Liver (tissue), 9 donors: Measurements from ENCODE around the gene PNPLA1. TPM values are rescaled to one million over a fixed set of nuclear protein-coding genes. Genes with fewer than 3 reads are reported as not detected.

Experiments
- DNase-seq: peaks from one replicate; pipeline ENCODE4 v3.0.0-alpha.2; 2017; ENCODE audit warnings: low spot score
- H3K27ac ChIP-seq, 2 donors: one replicate each; pipeline ENCODE4 v1.7.0; 2013; ENCODE audit warnings: inconsistent platforms in 2 of 2, low read length in 2 of 2, control low read depth in 1 of 2, low read depth in 1 of 2, mild to moderate bottlenecking in 1 of 2
- H3K27me3 ChIP-seq, 4 donors: one replicate each; pipeline versions ENCODE4 v1.6.1 to v1.7.0; 2013; ENCODE audit warnings: low read length in 3 of 4, inconsistent platforms in 1 of 4, mild to moderate bottlenecking in 1 of 4, moderate library complexity in 1 of 4; ENCODE audit not compliant: control insufficient read depth in 4 of 4, insufficient read depth in 4 of 4
- H3K36me3 ChIP-seq, 4 donors: one replicate each; pipeline versions ENCODE4 v1.6.1 to v1.7.0; 2013; ENCODE audit warnings: low read length in 3 of 4, mild to moderate bottlenecking in 3 of 4, low read depth in 1 of 4, moderate library complexity in 1 of 4; ENCODE audit not compliant: control insufficient read depth in 4 of 4, insufficient read depth in 3 of 4
- H3K4me1 ChIP-seq, 4 donors: one replicate each; pipeline versions ENCODE4 v1.6.1 to v1.7.0; 2013; ENCODE audit warnings: low read length in 3 of 4, mild to moderate bottlenecking in 3 of 4, moderate library complexity in 1 of 4; ENCODE audit not compliant: control insufficient read depth in 4 of 4, insufficient read depth in 4 of 4
- H3K4me3 ChIP-seq, 3 donors: one replicate each; pipeline versions ENCODE4 v1.6.1 to v1.7.0; 2013; ENCODE audit warnings: low read length in 3 of 3, control low read depth in 1 of 3, low read depth in 1 of 3, mild to moderate bottlenecking in 1 of 3
- H3K9ac ChIP-seq, 2 donors: one replicate each; pipeline ENCODE4 v1.7.0; 2013; ENCODE audit warnings: low read length in 2 of 2, mild to moderate bottlenecking in 2 of 2, moderate library complexity in 2 of 2, control low read depth in 1 of 2, low read depth in 1 of 2
- H3K9me3 ChIP-seq, 4 donors: one replicate each; pipeline versions ENCODE4 v1.6.1 to v1.7.0; 2013; ENCODE audit warnings: low read length in 3 of 4; ENCODE audit not compliant: control insufficient read depth in 4 of 4
- ATF3 ChIP-seq: IDR thresholded peaks from 2 replicates; pipeline ENCODE4 v1.6.1; 2016; ENCODE audit warnings: antibody characterized with exemption
- EGR1 ChIP-seq, 2 donors: IDR thresholded peaks; 2 replicates each; pipeline ENCODE4 v1.6.1; 2016 to 2018; ENCODE audit warnings: antibody characterized with exemption in 2 of 2, low read depth in 2 of 2
- FOXA1 ChIP-seq: IDR thresholded peaks from 2 replicates; pipeline ENCODE4 v1.6.1; 2016; ENCODE audit warnings: antibody characterized with exemption
- FOXA2 ChIP-seq: IDR thresholded peaks from 2 replicates; pipeline ENCODE4 v1.6.1; 2016; ENCODE audit warnings: antibody characterized with exemption
- GABPA ChIP-seq, 2 donors: IDR thresholded peaks in 1 of 2; conservative IDR thresholded peaks in 1 of 2; 2 replicates each; pipeline ENCODE4 v1.6.1; 2016; ENCODE audit warnings: antibody characterized with exemption in 2 of 2, mild to moderate bottlenecking in 1 of 2, moderate library complexity in 1 of 2
- HNF4A ChIP-seq, 2 donors: conservative IDR thresholded peaks; 2 replicates each; pipeline ENCODE4 v1.6.1; 2016; ENCODE audit warnings: antibody characterized with exemption in 2 of 2, mild to moderate bottlenecking in 2 of 2
- HNF4G ChIP-seq: IDR thresholded peaks from 2 replicates; pipeline ENCODE4 v1.6.1; 2016; ENCODE audit warnings: antibody characterized with exemption
- JUND ChIP-seq, 2 donors: IDR thresholded peaks; 2 replicates each; pipeline ENCODE4 v1.6.1; 2016; ENCODE audit warnings: antibody characterized with exemption in 2 of 2
- MAX ChIP-seq: IDR thresholded peaks from 2 replicates; pipeline ENCODE4 v1.6.1; 2016; ENCODE audit warnings: antibody characterized with exemption
- NR2F2 ChIP-seq: IDR thresholded peaks from 2 replicates; pipeline ENCODE4 v1.6.1; 2016; ENCODE audit warnings: antibody characterized with exemption
- RAD21 ChIP-seq, 2 donors: IDR thresholded peaks; 2 replicates each; pipeline ENCODE4 v1.6.1; 2016; ENCODE audit warnings: antibody characterized with exemption in 2 of 2, mild to moderate bottlenecking in 2 of 2
- REST ChIP-seq: IDR thresholded peaks from 2 replicates; pipeline ENCODE4 v1.6.1; 2016; ENCODE audit warnings: antibody characterized with exemption, mild to moderate bottlenecking
- RXRA ChIP-seq, 2 donors: IDR thresholded peaks; 2 replicates each; pipeline ENCODE4 v1.6.1; 2017 to 2018; ENCODE audit warnings: antibody characterized with exemption in 2 of 2, mild to moderate bottlenecking in 1 of 2
- SP1 ChIP-seq: IDR thresholded peaks from 2 replicates; pipeline ENCODE4 v1.6.1; 2018; ENCODE audit warnings: antibody characterized with exemption, mild to moderate bottlenecking
- TAF1 ChIP-seq: conservative IDR thresholded peaks from 2 replicates; pipeline ENCODE4 v1.6.1; 2016; ENCODE audit warnings: antibody characterized with exemption, mild to moderate bottlenecking
- YY1 ChIP-seq: IDR thresholded peaks from 2 replicates; pipeline ENCODE4 v1.6.1; 2016; ENCODE audit warnings: antibody characterized with exemption, mild to moderate bottlenecking
- WGBS: extraction: QIAGEN DNeasy Blood & Tissue Kit; methylation state at CpG from one replicate; pipeline ENCODE4 v1.1.7; 2013; 5-methylcytosine and 5-hydroxymethylcytosine counted together
- polyA plus RNA-seq, 2 donors: library from polyadenylated mRNA; stranded (reverse) in 1 of 2; unstranded in 1 of 2; fragments of 200-250 nt in 1 of 2; fragments of >200 nt in 1 of 2; fragmentation: Nextera tagmentation in 1 of 2; extraction: Ambion mirVana in 1 of 2; gene quantifications; one replicate each; pipeline versions ENCODE4 v1.2.1 to v1.2.3, GENCODE V29; 2013 to 2015
- total RNA-seq, 2 donors: library from RNA; depleted of rRNA; stranded (reverse); fragments of >200 nt; gene quantifications; one replicate each; pipeline ENCODE4 v1.2.3, GENCODE V29; 2014
- donor health status: healthy.
- donor health status: healthy.
- donor health status: healthy.
- donor health status: healthy.
- donor health status: healthy.

The PNPLA1 gene
- total and polyA plus RNA-seq, 4 donors = 0.07 to 0.14 (median 0.08) TPM; not detected in 1

- H3K9me3 ChIP-seq = no peaks in the 10 kb centered on the region
- H3K4me3 ChIP-seq = no peak overlapping the region
- no peak for DNase-seq
- 93% methylated on average over 22 of the region's 22 CpGs for WGBS
- no peak overlapping the region for H3K9ac ChIP-seq
- H3K4me1 ChIP-seq = peaks cover 0 to 7% (median 2%) of the 10 kb centered on the region in 4 donors
- no peaks in the 10 kb centered on the region for H3K36me3 ChIP-seq
- H3K27ac ChIP-seq = no peak overlapping the region
- H3K27me3 ChIP-seq = no peaks in the 10 kb centered on the region
- no peak for TF ChIP-seq RAD21 (IDR thresholded peaks at IDR 0.05)
- no peak for TF ChIP-seq HNF4A (conservative IDR thresholded peaks at IDR 0.05)
- TF ChIP-seq HNF4G = no peak
These were observed 23.2 kb upstream of the PNPLA1 start for GRCh38 chr6:36246506-36247268.

- 83% methylated on average over 6 of the region's 6 CpGs for WGBS
- peaks cover 0 to 7% (median 2%) of the 10 kb centered on the region in 4 donors for H3K4me1 ChIP-seq
- TF ChIP-seq ATF3 (no peak), MAX (no peak), NR2F2 (no peak), SP1 (no peak), TAF1 (no peak), EGR1 (IDR thresholded peaks at IDR 0.05; ENCODE audit: low read depth in 2 of 2) (no peak), RXRA (IDR thresholded peaks at IDR 0.05) (no peak), FOXA1 (no peak), YY1 (no peak), HNF4A (conservative IDR thresholded peaks at IDR 0.05) (no peak), REST (no peak), FOXA2 (no peak), JUND (IDR thresholded peaks at IDR 0.05) (no peak), GABPA (IDR thresholded peaks at IDR 0.05 in 1 of 2, conservative IDR thresholded peaks at IDR 0.05 in 1 of 2) (no peak), RAD21 (IDR thresholded peaks at IDR 0.05) (no peak), HNF4G (no peak)
- no peak for DNase-seq
- no peaks in the 10 kb centered on the region for H3K36me3 ChIP-seq
- no peak overlapping the region for H3K27ac ChIP-seq
- no peaks in the 10 kb centered on the region for H3K9me3 ChIP-seq
- H3K9ac ChIP-seq = no peak overlapping the region
- no peak overlapping the region for H3K4me3 ChIP-seq
- no peaks in the 10 kb centered on the region for H3K27me3 ChIP-seq
These were observed 22.2 kb upstream of the PNPLA1 start for GRCh38 chr6:36247693-36248092.
